GM12878 (cell line): ENCODE results near the gene ZNF19. TPM values are rescaled to one million over a fixed set of nuclear protein-coding genes. Genes with fewer than 3 reads are reported as not detected.

Experiments
- ATAC-seq: fragments of 200-7000 bp; cut with Tn5 transposase; 3 replicates; pipeline ENCODE4 v1.9.1; 2020; ENCODE audit warnings: mild to moderate bottlenecking, moderate library complexity
- BruUV-seq: library from RNA; stranded (reverse); fragments of 400-500 nt; replicated peaks from 2 replicates; lab custom pipeline; 2021; lab: Mats Ljungman, UMichigan
- CTCF ChIA-PET: fragments of 300-600 bp; sonication (Branson Sonifier 250); formaldehyde crosslinking; extraction: SDS; loops from one replicate; lab custom pipeline; 2021; ENCODE audit warnings: inconsistent platforms; lab: Yijun Ruan, JAX
- POLR2A ChIA-PET: fragments of 350-600 bp; formaldehyde crosslinking; extraction: SDS; loops from one replicate; lab custom pipeline; 2021; ENCODE audit warnings: inconsistent platforms; lab: Charles Lee
- RAD21 ChIA-PET: fragments of 300-600 bp; sonication (Branson Sonifier 250); formaldehyde crosslinking; loops from one replicate; lab custom pipeline; 2023; ENCODE audit warnings: antibody characterized with exemption; ENCODE audit not compliant: unreplicated experiment; lab: Charles Lee
- SMC1A ChIA-PET: fragments of 300-600 bp; sonication (Branson Sonifier 250); formaldehyde crosslinking; loops from one replicate; lab custom pipeline; 2023; ENCODE audit not compliant: unreplicated experiment, uncharacterized antibody; lab: Charles Lee
- DNase-seq: peaks from one replicate; pipeline ENCODE4 v3.0.0-alpha.2; 2011; ENCODE audit warnings: low read depth, low spot score
- FAIRE-seq: peaks from 3 replicates; lab custom pipeline; 2011; peaks lifted over from hg19 to GRCh38; lab: Jason Lieb, UNC
- H2AFZ ChIP-seq: 2 replicates; pipeline ENCODE4 v1.6.0; 2011; ENCODE audit warnings: low read depth, low read length, control low read depth; ENCODE audit not compliant: control insufficient read depth
- H3K27ac ChIP-seq: 2 replicates; pipeline ENCODE4 v1.5.1; 2011; ENCODE audit warnings: control low read depth; ENCODE audit not compliant: control insufficient read depth, insufficient read depth
- H3K27me3 ChIP-seq, 2 experiments: replicated peaks in 1 of 2; 2 replicates each; pipeline versions ENCODE4 v1.6.0 to v1.6.1; 2011; ENCODE audit warnings: low read length in 1 of 2; ENCODE audit not compliant: control insufficient read depth in 2 of 2, insufficient read depth in 2 of 2
- H3K36me3 ChIP-seq, 2 experiments: 2 replicates each; pipeline ENCODE4 v1.5.1; 2011; ENCODE audit warnings: low read length in 1 of 2; ENCODE audit not compliant: control insufficient read depth in 2 of 2, insufficient read depth in 2 of 2
- H3K4me1 ChIP-seq: 2 replicates; pipeline ENCODE4 v1.6.1; 2011; ENCODE audit warnings: mild to moderate bottlenecking, low read length, moderate library complexity, mixed read lengths; ENCODE audit not compliant: control insufficient read depth, insufficient read depth
- H3K4me2 ChIP-seq: 2 replicates; pipeline ENCODE4 v1.6.0; 2011; ENCODE audit warnings: control low read depth; ENCODE audit not compliant: control insufficient read depth, insufficient read depth
- H3K4me3 ChIP-seq: fragments of 200-600 bp; sonication (generic); 2 replicates; pipeline ENCODE4 v1.5.1; 2016
- H3K79me2 ChIP-seq: 2 replicates; pipeline ENCODE4 v1.6.0; 2011; ENCODE audit warnings: low read length; ENCODE audit not compliant: control insufficient read depth, insufficient read depth
- H3K9ac ChIP-seq: 2 replicates; pipeline ENCODE4 v1.8.0; 2011; ENCODE audit warnings: low read length, control low read depth, mixed read lengths; ENCODE audit not compliant: control insufficient read depth, insufficient read depth
- H3K9me3 ChIP-seq: replicated peaks from 3 replicates; pipeline ENCODE4 v1.5.1; 2011; ENCODE audit warnings: mild to moderate bottlenecking, low read length; ENCODE audit not compliant: control insufficient read depth, insufficient read depth
- H4K20me1 ChIP-seq: 2 replicates; pipeline ENCODE4 v1.6.0; 2011; ENCODE audit not compliant: control insufficient read depth, insufficient read depth
- ATF7 ChIP-seq: fragments of 450-650 bp; IDR thresholded peaks from 2 replicates; pipeline ENCODE4 v1.6.1; 2016; ENCODE audit warnings: low read depth, mild to moderate bottlenecking
- BCL11A ChIP-seq: IDR thresholded peaks from 2 replicates; pipeline ENCODE4 v1.6.1; 2011; ENCODE audit warnings: low read depth, low read length
- CBX5 ChIP-seq: sonication (generic); IDR thresholded peaks from 2 replicates; pipeline ENCODE4 v1.6.1; 2016; ENCODE audit warnings: low read depth, moderate library complexity, mild to moderate bottlenecking, inconsistent platforms
- CHD1 ChIP-seq: IDR thresholded peaks from 2 replicates; pipeline ENCODE4 v1.6.1; 2012; ENCODE audit warnings: low read depth, low read length, improper control_type of control experiment
- CREM ChIP-seq: IDR thresholded peaks from 2 replicates; pipeline ENCODE4 v1.6.1; 2014; ENCODE audit warnings: antibody characterized with exemption, low read depth
- E4F1 ChIP-seq: fragments of 450-650 bp; IDR thresholded peaks from 2 replicates; pipeline ENCODE4 v1.6.1; 2018; ENCODE audit warnings: borderline replicate concordance, mild to moderate bottlenecking; ENCODE audit not compliant: partially characterized antibody
- EED ChIP-seq: sonication (generic); IDR thresholded peaks from 2 replicates; pipeline ENCODE4 v1.6.1; 2016; ENCODE audit warnings: antibody characterized with exemption, low read depth
- GABPA ChIP-seq: IDR thresholded peaks from 2 replicates; pipeline ENCODE4 v1.6.1; 2014; ENCODE audit warnings: antibody characterized with exemption, low read depth, mild to moderate bottlenecking, inconsistent platforms
- KLF5 ChIP-seq: fragments of 450-650 bp; IDR thresholded peaks from 2 replicates; pipeline ENCODE4 v1.6.1; 2014; ENCODE audit warnings: mild to moderate bottlenecking; ENCODE audit not compliant: partially characterized antibody
- MEF2B ChIP-seq: fragments of 450-650 bp; IDR thresholded peaks from 2 replicates; pipeline ENCODE4 v1.6.1; 2018; ENCODE audit warnings: mild to moderate bottlenecking, moderate library complexity; ENCODE audit not compliant: partially characterized antibody, poor library complexity, severe bottlenecking
- NBN ChIP-seq: fragments of 450-650 bp; IDR thresholded peaks from 2 replicates; pipeline ENCODE4 v1.6.1; 2016
- NR2F1 ChIP-seq: fragments of 450-650 bp; conservative IDR thresholded peaks from 2 replicates; pipeline ENCODE4 v1.6.1; 2017; ENCODE audit warnings: mild to moderate bottlenecking
- RAD21 ChIP-seq: IDR thresholded peaks from 2 replicates; pipeline ENCODE4 v1.6.1; 2011; ENCODE audit warnings: mild to moderate bottlenecking, low read depth, low read length, moderate library complexity; ENCODE audit not compliant: insufficient read depth
- SMAD1 ChIP-seq: fragments of 450-650 bp; IDR thresholded peaks from 2 replicates; pipeline ENCODE4 v1.6.1; 2018; ENCODE audit warnings: mild to moderate bottlenecking, low read depth; ENCODE audit not compliant: partially characterized antibody
- SMC3 ChIP-seq: IDR thresholded peaks from 2 replicates; pipeline ENCODE4 v1.6.1; 2011; ENCODE audit warnings: low read length, improper control_type of control experiment, borderline replicate concordance
- SREBF2 ChIP-seq: IDR thresholded peaks from 2 replicates; pipeline ENCODE4 v1.6.1; 2012; ENCODE audit warnings: mild to moderate bottlenecking, low read length
- YY1 ChIP-seq: IDR thresholded peaks from 2 replicates; pipeline ENCODE4 v1.6.1; 2011; ENCODE audit warnings: low read depth, mild to moderate bottlenecking, low read length
- ZNF217 ChIP-seq: fragments of 450-650 bp; IDR thresholded peaks from 2 replicates; pipeline ENCODE4 v1.6.1; 2017; ENCODE audit warnings: antibody characterized with exemption, mild to moderate bottlenecking
- WGBS: methylation state at CpG from one replicate; pipeline ENCODE4 v1.1.6; 2016; ENCODE audit warnings: low lambda C conversion rate; ENCODE audit not compliant: insufficient replicate concordance, insufficient coverage; ENCODE audit errors: missing lambda C conversion rate; 5-methylcytosine and 5-hydroxymethylcytosine counted together
- in situ Hi-C: fragments of 300-500 bp; cut with MboI; formaldehyde crosslinking; loops from 9 replicates; pipeline ENCODE4 v1.14.3; 2018; ENCODE audit warnings: mixed read lengths
- intact Hi-C: fragments of 100-400 bp; cut with micrococcal nuclease; formaldehyde crosslinking; loops from one replicate; pipeline ENCODE4 v1.14.2; 2022; ENCODE audit not compliant: unreplicated experiment
- polyA plus RNA-seq, 11 experiments: library from polyadenylated mRNA; depleted of rRNA in 4 of 11; unstranded in 6 of 11; stranded (reverse) in 5 of 11; fragments of >200 nt; fragmentation: Nextera tagmentation in 4 of 11; fragmentation: Illumina TruSeq in 1 of 11; extraction: Ambion mirVana in 4 of 11; extraction: Trizol in 1 of 11; gene quantifications; 1 replicate in 1 of 11; 2 replicates in 10 of 11; pipeline versions ENCODE4 v1.2.1 to v1.2.3, GENCODE V29; 2011 to 2016; ENCODE audit warnings: inconsistent platforms in 2 of 11, missing spikeins in 2 of 11, low read depth in 1 of 11
- total RNA-seq, 4 experiments: library from RNA; depleted of rRNA in 3 of 4; stranded (reverse); fragments of >200 nt in 3 of 4; fragmentation: Illumina TruSeq in 1 of 4; extraction: Trizol in 1 of 4; gene quantifications; 2 replicates each; pipeline versions ENCODE4 v1.2.1 to v1.2.3, GENCODE V29; 2013 to 2021
- TF ChIP-seq, protein P1 (sequence below): fragments of 450-650 bp; IDR thresholded peaks from 2 replicates; pipeline ENCODE4 v1.6.1; 2016; ENCODE audit warnings: mild to moderate bottlenecking, moderate library complexity, borderline replicate concordance
- TF ChIP-seq, protein P2 (sequence below): fragments of 450-650 bp; IDR thresholded peaks from 2 replicates; pipeline ENCODE4 v1.6.1; 2016; ENCODE audit warnings: mild to moderate bottlenecking

ZNF19 gene
- total and polyA plus RNA-seq, 10 of the 15 experiments (the other 5 are each of a cell fraction or from before 2014, with no cell fraction given), result 1.0 to 3.3 (median 2.0) TPM

GRCh38 chr16:71449020-71449419 is 40.1 kb downstream of the ZNF19 start:
- RAD21 ChIA-PET, result interaction anchor here (1.2 kb wide), 1 partner anchor 51 kb away, joined by 3 read pairs; no protein-coding TSS in a partner anchor
- no peak for FAIRE-seq
- no peak for TF ChIP-seq CHD1
- TF ChIP-seq CBX5, result peak; percentile 93
- 0 out of 2 replicates have a peak, but pooled peaks have one; percentile 20 for TF ChIP-seq ZNF217
- no peak for TF ChIP-seq RAD21
- no peak for TF ChIP-seq YY1
- no peak for TF ChIP-seq GABPA
- no peak for TF ChIP-seq ATF7
- TF ChIP-seq MEF2B, result no peak
- no peak for TF ChIP-seq EED
- TF ChIP-seq SREBF2, result no peak
- TF ChIP-seq E4F1, result no peak
- no peak for TF ChIP-seq CREM
- peak; percentile 81 for TF ChIP-seq KLF5
- no peak for TF ChIP-seq SMAD1
- TF ChIP-seq NBN, result no peak
- no peak for TF ChIP-seq SMC3
- TF ChIP-seq, protein P1, sequence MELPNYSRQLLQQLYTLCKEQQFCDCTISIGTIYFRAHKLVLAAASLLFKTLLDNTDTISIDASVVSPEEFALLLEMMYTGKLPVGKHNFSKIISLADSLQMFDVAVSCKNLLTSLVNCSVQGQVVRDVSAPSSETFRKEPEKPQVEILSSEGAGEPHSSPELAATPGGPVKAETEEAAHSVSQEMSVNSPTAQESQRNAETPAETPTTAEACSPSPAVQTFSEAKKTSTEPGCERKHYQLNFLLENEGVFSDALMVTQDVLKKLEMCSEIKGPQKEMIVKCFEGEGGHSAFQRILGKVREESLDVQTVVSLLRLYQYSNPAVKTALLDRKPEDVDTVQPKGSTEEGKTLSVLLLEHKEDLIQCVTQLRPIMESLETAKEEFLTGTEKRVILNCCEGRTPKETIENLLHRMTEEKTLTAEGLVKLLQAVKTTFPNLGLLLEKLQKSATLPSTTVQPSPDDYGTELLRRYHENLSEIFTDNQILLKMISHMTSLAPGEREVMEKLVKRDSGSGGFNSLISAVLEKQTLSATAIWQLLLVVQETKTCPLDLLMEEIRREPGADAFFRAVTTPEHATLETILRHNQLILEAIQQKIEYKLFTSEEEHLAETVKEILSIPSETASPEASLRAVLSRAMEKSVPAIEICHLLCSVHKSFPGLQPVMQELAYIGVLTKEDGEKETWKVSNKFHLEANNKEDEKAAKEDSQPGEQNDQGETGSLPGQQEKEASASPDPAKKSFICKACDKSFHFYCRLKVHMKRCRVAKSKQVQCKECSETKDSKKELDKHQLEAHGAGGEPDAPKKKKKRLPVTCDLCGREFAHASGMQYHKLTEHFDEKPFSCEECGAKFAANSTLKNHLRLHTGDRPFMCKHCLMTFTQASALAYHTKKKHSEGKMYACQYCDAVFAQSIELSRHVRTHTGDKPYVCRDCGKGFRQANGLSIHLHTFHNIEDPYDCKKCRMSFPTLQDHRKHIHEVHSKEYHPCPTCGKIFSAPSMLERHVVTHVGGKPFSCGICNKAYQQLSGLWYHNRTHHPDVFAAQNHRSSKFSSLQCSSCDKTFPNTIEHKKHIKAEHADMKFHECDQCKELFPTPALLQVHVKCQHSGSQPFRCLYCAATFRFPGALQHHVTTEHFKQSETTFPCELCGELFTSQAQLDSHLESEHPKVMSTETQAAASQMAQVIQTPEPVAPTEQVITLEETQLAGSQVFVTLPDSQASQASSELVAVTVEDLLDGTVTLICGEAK, result no peak
- TF ChIP-seq, protein P2, sequence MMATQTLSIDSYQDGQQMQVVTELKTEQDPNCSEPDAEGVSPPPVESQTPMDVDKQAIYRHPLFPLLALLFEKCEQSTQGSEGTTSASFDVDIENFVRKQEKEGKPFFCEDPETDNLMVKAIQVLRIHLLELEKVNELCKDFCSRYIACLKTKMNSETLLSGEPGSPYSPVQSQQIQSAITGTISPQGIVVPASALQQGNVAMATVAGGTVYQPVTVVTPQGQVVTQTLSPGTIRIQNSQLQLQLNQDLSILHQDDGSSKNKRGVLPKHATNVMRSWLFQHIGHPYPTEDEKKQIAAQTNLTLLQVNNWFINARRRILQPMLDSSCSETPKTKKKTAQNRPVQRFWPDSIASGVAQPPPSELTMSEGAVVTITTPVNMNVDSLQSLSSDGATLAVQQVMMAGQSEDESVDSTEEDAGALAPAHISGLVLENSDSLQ, result no peak
- no peak for TF ChIP-seq BCL11A
- TF ChIP-seq NR2F1, result no peak

More at GRCh38 chr16:71449020-71449419, 40.1 kb downstream of the ZNF19 start:
- Histone ChIP-seq H2AFZ (no peak overlapping the region), H3K9me3 (peaks cover 48% of the 10 kb centered on the region), H3K4me1 (no peaks in the 10 kb centered on the region), H3K4me3 (no peak overlapping the region), H3K9ac (no peak overlapping the region), H3K79me2 (no peaks in the 10 kb centered on the region), H3K4me2 (no peak overlapping the region), H3K27ac (no peak overlapping the region), H4K20me1 (no peaks in the 10 kb centered on the region), H3K27me3 (no peaks in the 10 kb centered on the region), H3K36me3 (peaks cover 8 to 30% of the 10 kb centered on the region in 2 experiments)
- ATAC-seq, result no peak
- SMC1A ChIA-PET, result no interaction called here
- POLR2A ChIA-PET, result no interaction called here
- CTCF ChIA-PET, result no interaction called here
- no peak for DNase-seq
- intact Hi-C loops (no loop called here), in situ Hi-C loops (no loop called here)
- BruUV-seq, result no TSS peak
- 98% methylated on average over 3 of the region's 3 CpGs for WGBS
